H1 (cell line): ENCODE measurements around the gene C14orf132.

Experiments used
- JUND ChIP-seq: IDR thresholded peaks from 2 replicates; pipeline ENCODE4 v1.6.1; 2011; ENCODE audit warnings: mild to moderate bottlenecking, improper control_type of control experiment, low read length
- POLR2AphosphoS5 ChIP-seq: IDR thresholded peaks from 2 replicates; pipeline ENCODE4 v1.6.1; 2011; ENCODE audit warnings: low read depth, low read length
- RFX5 ChIP-seq: IDR thresholded peaks from 2 replicates; pipeline ENCODE4 v1.6.1; 2011; ENCODE audit warnings: low read depth, low read length, improper control_type of control experiment, borderline replicate concordance
- ZNF274 ChIP-seq: IDR thresholded peaks from 2 replicates; pipeline ENCODE4 v1.7.0; 2012; ENCODE audit warnings: low read length, borderline replicate concordance; ENCODE audit errors: extremely low read depth

DNA sequence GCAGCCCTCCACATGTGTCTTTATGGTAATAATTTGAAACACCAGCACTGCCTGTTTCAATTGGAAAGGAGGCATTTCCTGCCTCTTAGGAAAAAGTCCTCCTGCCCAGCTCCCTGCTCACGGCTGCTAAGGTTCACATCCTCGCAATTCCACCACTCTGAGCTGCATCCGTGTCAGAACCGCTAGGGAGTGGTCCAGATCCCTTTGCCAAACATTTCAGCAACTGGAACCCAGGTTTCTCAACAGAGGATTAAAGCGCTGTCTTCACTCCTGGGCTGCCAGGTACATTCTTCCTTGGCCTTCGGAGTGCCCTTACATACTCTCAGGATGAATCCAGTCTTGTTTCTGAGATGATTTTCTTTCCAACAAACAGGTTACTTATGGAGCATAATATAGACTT is 23.3 kb downstream of the C14orf132 start:
- no peak for TF ChIP-seq JUND
- TF ChIP-seq RFX5 = no peak
- TF ChIP-seq POLR2AphosphoS5 = no peak
- TF ChIP-seq ZNF274 = no peak
